Measurements from ENCODE around the gene DCDC2C.

DCDC2C gene

GRCh38 chr2:3873899-3874298 is 170.5 kb downstream of the DCDC2C start:
- TF ChIP-seq MYC (IDR thresholded peaks at IDR 0.05; ENCODE audit: low read depth, low read length), result no peak
- TF ChIP-seq CTCF (IDR thresholded peaks at IDR 0.05; ENCODE audit: low read depth, low read length), result no peak
- no peak for TF ChIP-seq MAX (IDR thresholded peaks at IDR 0.05; ENCODE audit: low read depth, low read length)
- no peak for TF ChIP-seq POLR2A (IDR thresholded peaks at IDR 0.05; ENCODE audit: extremely low read depth, insufficient read length)

DNA sequence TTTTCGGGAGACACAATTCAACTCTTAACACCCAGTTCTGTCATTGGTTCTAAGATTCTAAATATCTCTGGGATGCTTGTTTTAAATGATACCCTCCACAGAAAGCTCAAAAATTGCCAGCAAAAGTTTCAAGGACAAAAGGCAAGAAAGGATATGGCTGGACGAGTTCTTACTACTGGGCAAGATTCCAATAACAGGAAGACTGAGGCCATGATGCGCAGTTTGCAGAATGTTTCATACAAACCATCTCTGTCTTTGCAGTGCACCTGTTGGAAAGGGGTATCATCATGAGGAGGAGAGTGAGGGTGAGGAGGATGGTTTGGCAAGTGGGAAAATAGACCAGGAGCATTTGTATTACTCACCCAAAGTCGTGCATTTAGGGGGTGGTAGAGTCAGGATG is 172.8 kb downstream of the DCDC2C start:
- no peak for DNase-seq (ENCODE audit: low read depth)
- TF ChIP-seq POLR2A (IDR thresholded peaks at IDR 0.05; ENCODE audit: extremely low read depth, insufficient read length) (no peak), MYC (IDR thresholded peaks at IDR 0.05; ENCODE audit: low read depth, low read length) (no peak), MAX (IDR thresholded peaks at IDR 0.05; ENCODE audit: low read depth, low read length) (no peak), CTCF (IDR thresholded peaks at IDR 0.05; ENCODE audit: low read depth, low read length) (no peak)
- H3K4me3 ChIP-seq (ENCODE audit: low read depth, low read length), result no peak overlapping the region

More at GRCh38 chr2:3873899-3874298, 170.5 kb downstream of the DCDC2C start:
- DNase-seq (ENCODE audit: low read depth), result no peak
- no peak overlapping the region for H3K4me3 ChIP-seq (ENCODE audit: low read depth, low read length)

- DNase-seq (ENCODE audit: low read depth), result no peak
- no peak for TF ChIP-seq POLR2A (IDR thresholded peaks at IDR 0.05; ENCODE audit: extremely low read depth, insufficient read length)
- TF ChIP-seq MYC (IDR thresholded peaks at IDR 0.05; ENCODE audit: low read depth, low read length), result no peak
- no peak for TF ChIP-seq MAX (IDR thresholded peaks at IDR 0.05; ENCODE audit: low read depth, low read length)
- TF ChIP-seq CTCF (IDR thresholded peaks at IDR 0.05; ENCODE audit: low read depth, low read length), result no peak
These were observed 173.3 kb downstream of the DCDC2C start for GRCh38 chr2:3876685-3877084.

DNA sequence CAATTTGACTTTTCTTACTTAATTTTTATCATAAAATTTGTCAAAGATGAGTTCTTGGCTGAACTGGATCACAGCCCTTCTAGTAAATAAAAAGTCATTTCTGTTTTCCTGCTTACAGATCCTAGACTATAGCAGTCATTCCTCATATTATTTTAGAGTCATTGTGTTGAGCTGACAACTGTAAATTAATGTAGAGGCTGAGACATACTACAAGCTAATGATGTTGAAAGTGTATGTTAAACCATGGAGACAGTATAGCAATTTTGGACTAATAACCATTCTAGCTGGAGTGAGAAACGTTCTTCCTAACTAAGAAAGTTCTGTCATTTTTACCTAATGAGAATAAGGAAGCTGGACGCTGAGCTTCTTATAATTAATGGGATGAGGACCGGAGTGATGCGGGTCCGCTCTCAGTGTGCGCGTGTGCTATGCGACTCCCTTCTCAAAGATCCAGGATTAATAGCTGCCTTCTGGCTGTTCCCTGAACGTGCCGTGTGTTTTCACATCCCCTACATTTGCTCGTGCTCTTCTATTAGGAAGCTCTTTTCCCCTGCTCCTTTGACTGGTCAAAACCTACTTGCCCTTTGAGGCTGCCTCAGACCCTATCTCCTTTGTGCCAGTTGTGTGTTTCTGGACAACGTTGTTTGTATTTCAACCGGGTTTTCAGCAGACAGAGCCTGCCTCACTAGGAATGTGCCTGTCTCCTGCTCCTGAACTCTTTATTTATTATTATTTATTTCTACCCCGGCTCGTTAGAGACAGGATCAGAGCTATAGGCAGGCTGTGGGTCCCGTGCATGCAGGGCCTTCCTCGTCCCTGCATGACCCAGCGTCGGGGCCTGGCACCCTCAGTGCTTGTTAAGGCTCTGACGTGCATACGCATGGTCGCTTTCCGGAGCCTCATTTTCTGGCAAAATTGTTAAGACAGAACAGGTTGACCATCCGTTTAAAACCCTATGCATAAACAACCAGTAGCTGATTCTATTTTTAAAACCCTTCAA is 182.6 kb downstream of the DCDC2C start:
- no peak for DNase-seq (ENCODE audit: low read depth)
- TF ChIP-seq POLR2A (IDR thresholded peaks at IDR 0.05; ENCODE audit: extremely low read depth, insufficient read length), result no peak
- no peak for TF ChIP-seq CTCF (IDR thresholded peaks at IDR 0.05; ENCODE audit: low read depth, low read length)
- TF ChIP-seq MAX (IDR thresholded peaks at IDR 0.05; ENCODE audit: low read depth, low read length), result no peak
- TF ChIP-seq MYC (IDR thresholded peaks at IDR 0.05; ENCODE audit: low read depth, low read length), result no peak
- no peak overlapping the region for H3K4me3 ChIP-seq (ENCODE audit: low read depth, low read length)

More at GRCh38 chr2:3876685-3877084, 173.3 kb downstream of the DCDC2C start:
- no peak overlapping the region for H3K4me3 ChIP-seq (ENCODE audit: low read depth, low read length)

GRCh38 chr2:3895021-3895420 is 191.6 kb downstream of the DCDC2C start:
- DNase-seq (ENCODE audit: low read depth), result no peak
- H3K4me3 ChIP-seq (ENCODE audit: low read depth, low read length), result no peak overlapping the region
- no peak for TF ChIP-seq CTCF (IDR thresholded peaks at IDR 0.05; ENCODE audit: low read depth, low read length)
- no peak for TF ChIP-seq POLR2A (IDR thresholded peaks at IDR 0.05; ENCODE audit: extremely low read depth, insufficient read length)
- no peak for TF ChIP-seq MAX (IDR thresholded peaks at IDR 0.05; ENCODE audit: low read depth, low read length)
- no peak for TF ChIP-seq MYC (IDR thresholded peaks at IDR 0.05; ENCODE audit: low read depth, low read length)

Measured in NB4 (cell line).